Liver (tissue), 9 donors: ENCODE measurements around the gene AIG1. TPM values are rescaled to one million over a fixed set of nuclear protein-coding genes. Genes with fewer than 3 reads are reported as not detected.

Experiments used
- DNase-seq: peaks from one replicate; pipeline ENCODE4 v3.0.0-alpha.2; 2017; ENCODE audit warnings: low spot score
- H3K27ac ChIP-seq, 2 donors: one replicate each; pipeline ENCODE4 v1.7.0; 2013; ENCODE audit warnings: inconsistent platforms in 2 of 2, low read length in 2 of 2, control low read depth in 1 of 2, low read depth in 1 of 2, mild to moderate bottlenecking in 1 of 2
- H3K27me3 ChIP-seq, 4 donors: one replicate each; pipeline versions ENCODE4 v1.6.1 to v1.7.0; 2013; ENCODE audit warnings: low read length in 3 of 4, inconsistent platforms in 1 of 4, mild to moderate bottlenecking in 1 of 4, moderate library complexity in 1 of 4; ENCODE audit not compliant: control insufficient read depth in 4 of 4, insufficient read depth in 4 of 4
- H3K36me3 ChIP-seq, 4 donors: one replicate each; pipeline versions ENCODE4 v1.6.1 to v1.7.0; 2013; ENCODE audit warnings: low read length in 3 of 4, mild to moderate bottlenecking in 3 of 4, low read depth in 1 of 4, moderate library complexity in 1 of 4; ENCODE audit not compliant: control insufficient read depth in 4 of 4, insufficient read depth in 3 of 4
- H3K4me1 ChIP-seq, 4 donors: one replicate each; pipeline versions ENCODE4 v1.6.1 to v1.7.0; 2013; ENCODE audit warnings: low read length in 3 of 4, mild to moderate bottlenecking in 3 of 4, moderate library complexity in 1 of 4; ENCODE audit not compliant: control insufficient read depth in 4 of 4, insufficient read depth in 4 of 4
- H3K4me3 ChIP-seq, 3 donors: one replicate each; pipeline versions ENCODE4 v1.6.1 to v1.7.0; 2013; ENCODE audit warnings: low read length in 3 of 3, control low read depth in 1 of 3, low read depth in 1 of 3, mild to moderate bottlenecking in 1 of 3
- H3K9ac ChIP-seq, 2 donors: one replicate each; pipeline ENCODE4 v1.7.0; 2013; ENCODE audit warnings: low read length in 2 of 2, mild to moderate bottlenecking in 2 of 2, moderate library complexity in 2 of 2, control low read depth in 1 of 2, low read depth in 1 of 2
- H3K9me3 ChIP-seq, 4 donors: one replicate each; pipeline versions ENCODE4 v1.6.1 to v1.7.0; 2013; ENCODE audit warnings: low read length in 3 of 4; ENCODE audit not compliant: control insufficient read depth in 4 of 4
- CTCF ChIP-seq: fragments of 150-350 bp; IDR thresholded peaks from 2 replicates; pipeline ENCODE4 v1.5.1; 2017; ENCODE audit warnings: improper control_type of control experiment, low read depth, low read length; ENCODE audit not compliant: missing input control
- EGR1 ChIP-seq, 2 donors: IDR thresholded peaks; 2 replicates each; pipeline ENCODE4 v1.6.1; 2016 to 2018; ENCODE audit warnings: antibody characterized with exemption in 2 of 2, low read depth in 2 of 2
- FOXA1 ChIP-seq: IDR thresholded peaks from 2 replicates; pipeline ENCODE4 v1.6.1; 2016; ENCODE audit warnings: antibody characterized with exemption
- FOXA2 ChIP-seq: IDR thresholded peaks from 2 replicates; pipeline ENCODE4 v1.6.1; 2016; ENCODE audit warnings: antibody characterized with exemption
- GABPA ChIP-seq, 2 donors: IDR thresholded peaks in 1 of 2; conservative IDR thresholded peaks in 1 of 2; 2 replicates each; pipeline ENCODE4 v1.6.1; 2016; ENCODE audit warnings: antibody characterized with exemption in 2 of 2, mild to moderate bottlenecking in 1 of 2, moderate library complexity in 1 of 2
- HNF4A ChIP-seq, 2 donors: conservative IDR thresholded peaks; 2 replicates each; pipeline ENCODE4 v1.6.1; 2016; ENCODE audit warnings: antibody characterized with exemption in 2 of 2, mild to moderate bottlenecking in 2 of 2
- HNF4G ChIP-seq: IDR thresholded peaks from 2 replicates; pipeline ENCODE4 v1.6.1; 2016; ENCODE audit warnings: antibody characterized with exemption
- JUND ChIP-seq, 2 donors: IDR thresholded peaks; 2 replicates each; pipeline ENCODE4 v1.6.1; 2016; ENCODE audit warnings: antibody characterized with exemption in 2 of 2
- NR2F2 ChIP-seq: IDR thresholded peaks from 2 replicates; pipeline ENCODE4 v1.6.1; 2016; ENCODE audit warnings: antibody characterized with exemption
- RAD21 ChIP-seq, 2 donors: IDR thresholded peaks; 2 replicates each; pipeline ENCODE4 v1.6.1; 2016; ENCODE audit warnings: antibody characterized with exemption in 2 of 2, mild to moderate bottlenecking in 2 of 2
- RXRA ChIP-seq, 2 donors: IDR thresholded peaks; 2 replicates each; pipeline ENCODE4 v1.6.1; 2017 to 2018; ENCODE audit warnings: antibody characterized with exemption in 2 of 2, mild to moderate bottlenecking in 1 of 2
- SP1 ChIP-seq: IDR thresholded peaks from 2 replicates; pipeline ENCODE4 v1.6.1; 2018; ENCODE audit warnings: antibody characterized with exemption, mild to moderate bottlenecking
- TAF1 ChIP-seq: conservative IDR thresholded peaks from 2 replicates; pipeline ENCODE4 v1.6.1; 2016; ENCODE audit warnings: antibody characterized with exemption, mild to moderate bottlenecking
- YY1 ChIP-seq: IDR thresholded peaks from 2 replicates; pipeline ENCODE4 v1.6.1; 2016; ENCODE audit warnings: antibody characterized with exemption, mild to moderate bottlenecking
- WGBS: extraction: QIAGEN DNeasy Blood & Tissue Kit; methylation state at CpG from one replicate; pipeline ENCODE4 v1.1.7; 2013; 5-methylcytosine and 5-hydroxymethylcytosine counted together
- polyA plus RNA-seq, 2 donors: library from polyadenylated mRNA; stranded (reverse) in 1 of 2; unstranded in 1 of 2; fragments of 200-250 nt in 1 of 2; fragments of >200 nt in 1 of 2; fragmentation: Nextera tagmentation in 1 of 2; extraction: Ambion mirVana in 1 of 2; gene quantifications; one replicate each; pipeline versions ENCODE4 v1.2.1 to v1.2.3, GENCODE V29; 2013 to 2015
- total RNA-seq, 2 donors: library from RNA; depleted of rRNA; stranded (reverse); fragments of >200 nt; gene quantifications; one replicate each; pipeline ENCODE4 v1.2.3, GENCODE V29; 2014
- TF ChIP-seq, protein P1 (sequence below): IDR thresholded peaks from 2 replicates; pipeline ENCODE4 v1.6.1; 2016; ENCODE audit warnings: antibody characterized with exemption
- TF ChIP-seq, protein P2 (sequence below): IDR thresholded peaks from 2 replicates; pipeline ENCODE4 v1.6.1; 2016; ENCODE audit warnings: antibody characterized with exemption
- TF ChIP-seq, protein P3 (sequence below): IDR thresholded peaks from 2 replicates; pipeline ENCODE4 v1.6.1; 2016; ENCODE audit warnings: antibody characterized with exemption, mild to moderate bottlenecking
- TF ChIP-seq, protein P4 (sequence below): IDR thresholded peaks from 2 replicates; pipeline ENCODE4 v1.6.1; 2016; ENCODE audit warnings: antibody characterized with exemption
- donor health status: healthy.
- donor health status: healthy.
- donor health status: healthy.
- donor health status: healthy.
- donor health status: healthy.

Gene AIG1
- total and polyA plus RNA-seq, 4 donors, result 74.8 to 169 (median 121) TPM

DNA sequence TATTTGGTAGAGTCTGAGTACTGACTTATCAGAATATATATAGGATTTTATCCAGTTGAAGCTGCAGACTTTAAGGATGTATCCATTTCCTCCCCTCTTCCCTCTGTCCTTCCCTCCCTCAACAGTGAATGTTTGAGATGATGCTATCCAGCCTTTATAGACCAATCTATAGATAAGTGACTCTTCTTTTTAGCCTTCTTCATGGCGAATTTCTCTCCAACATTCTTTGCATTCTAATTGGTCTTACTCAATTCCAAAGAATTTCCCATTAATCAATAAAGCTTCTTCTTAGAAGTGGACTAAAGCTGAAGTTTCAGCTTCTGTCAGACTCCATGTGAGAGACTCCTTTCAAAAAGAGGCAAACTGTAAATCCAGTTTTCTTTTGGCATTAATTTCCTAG is 99.3 kb downstream of the AIG1 start:
- Histone ChIP-seq H3K4me1 (peaks cover 0 to 12% (median 7%) of the 10 kb centered on the region in 4 donors), H3K9ac (no peak overlapping the region), H3K9me3 (no peaks in the 10 kb centered on the region), H3K27me3 (no peaks in the 10 kb centered on the region), H3K36me3 (peaks cover 0 to 7% (median 1%) of the 10 kb centered on the region in 4 donors), H3K27ac (no peak overlapping the region), H3K4me3 (no peak overlapping the region)
- WGBS, result 93% methylated on average over 1 of the region's 1 CpG
- no peak for DNase-seq
- TF ChIP-seq HNF4A (conservative IDR thresholded peaks at IDR 0.05) (no peak), YY1 (no peak), TAF1 (no peak), EGR1 (IDR thresholded peaks at IDR 0.05; ENCODE audit: low read depth in 2 of 2) (no peak), CTCF (no peak), GABPA (IDR thresholded peaks at IDR 0.05 in 1 of 2, conservative IDR thresholded peaks at IDR 0.05 in 1 of 2) (no peak), FOXA2 (no peak), RAD21 (IDR thresholded peaks at IDR 0.05) (no peak), NR2F2 (no peak)
- TF ChIP-seq, protein P1, sequence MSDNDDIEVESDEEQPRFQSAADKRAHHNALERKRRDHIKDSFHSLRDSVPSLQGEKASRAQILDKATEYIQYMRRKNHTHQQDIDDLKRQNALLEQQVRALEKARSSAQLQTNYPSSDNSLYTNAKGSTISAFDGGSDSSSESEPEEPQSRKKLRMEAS, result no peak

- no peak for TF ChIP-seq RAD21 (IDR thresholded peaks at IDR 0.05)
- WGBS, result 90% methylated on average over 1 of the region's 1 CpG
- Histone ChIP-seq H3K4me3 (no peak overlapping the region), H3K27ac (no peak overlapping the region), H3K9ac (no peak overlapping the region), H3K27me3 (no peaks in the 10 kb centered on the region), H3K36me3 (peaks cover 2 to 10% (median 3%) of the 10 kb centered on the region in 4 donors), H3K4me1 (peaks cover 0 to 12% (median 7%) of the 10 kb centered on the region in 4 donors), H3K9me3 (no peaks in the 10 kb centered on the region)
- DNase-seq, result no peak
These were observed 99.9 kb downstream of the AIG1 start for GRCh38 chr6:143160439-143161220.

DNA sequence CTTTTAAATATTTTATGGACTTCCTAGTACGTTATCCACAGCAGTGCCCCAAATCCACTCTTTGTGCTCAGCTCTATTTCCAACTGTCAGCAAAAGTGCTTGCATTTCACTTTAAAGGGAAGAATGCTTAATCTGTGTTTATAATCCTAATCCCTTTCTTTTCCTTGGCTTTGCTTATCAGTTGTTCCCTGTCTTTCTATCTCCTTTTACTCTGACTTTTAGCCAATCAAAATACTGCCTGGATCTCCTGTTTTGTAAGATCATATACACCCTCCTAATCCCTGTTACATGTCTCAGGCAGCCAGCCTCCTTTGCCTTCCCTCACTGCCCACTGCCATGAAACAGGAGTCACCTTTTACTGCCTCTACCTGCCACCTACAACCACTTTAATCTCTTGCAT is 102.9 kb downstream of the AIG1 start:
- 43% methylated on average over 1 of the region's 1 CpG for WGBS
- Histone ChIP-seq H3K36me3 (peaks cover 2 to 25% (median 14%) of the 10 kb centered on the region in 4 donors), H3K4me1 (peaks cover 0 to 3% (median under 1%) of the 10 kb centered on the region in 4 donors), H3K9ac (no peak overlapping the region), H3K27me3 (no peaks in the 10 kb centered on the region), H3K27ac (no peak overlapping the region), H3K4me3 (no peak overlapping the region), H3K9me3 (no peaks in the 10 kb centered on the region)
- DNase-seq, result no peak
- no peak for TF ChIP-seq SP1
- TF ChIP-seq, protein P2, sequence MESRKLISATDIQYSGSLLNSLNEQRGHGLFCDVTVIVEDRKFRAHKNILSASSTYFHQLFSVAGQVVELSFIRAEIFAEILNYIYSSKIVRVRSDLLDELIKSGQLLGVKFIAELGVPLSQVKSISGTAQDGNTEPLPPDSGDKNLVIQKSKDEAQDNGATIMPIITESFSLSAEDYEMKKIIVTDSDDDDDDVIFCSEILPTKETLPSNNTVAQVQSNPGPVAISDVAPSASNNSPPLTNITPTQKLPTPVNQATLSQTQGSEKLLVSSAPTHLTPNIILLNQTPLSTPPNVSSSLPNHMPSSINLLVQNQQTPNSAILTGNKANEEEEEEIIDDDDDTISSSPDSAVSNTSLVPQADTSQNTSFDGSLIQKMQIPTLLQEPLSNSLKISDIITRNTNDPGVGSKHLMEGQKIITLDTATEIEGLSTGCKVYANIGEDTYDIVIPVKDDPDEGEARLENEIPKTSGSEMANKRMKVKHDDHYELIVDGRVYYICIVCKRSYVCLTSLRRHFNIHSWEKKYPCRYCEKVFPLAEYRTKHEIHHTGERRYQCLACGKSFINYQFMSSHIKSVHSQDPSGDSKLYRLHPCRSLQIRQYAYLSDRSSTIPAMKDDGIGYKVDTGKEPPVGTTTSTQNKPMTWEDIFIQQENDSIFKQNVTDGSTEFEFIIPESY, result no peak
- TF ChIP-seq, protein P1, result no peak
- no peak for TF ChIP-seq TAF1
- TF ChIP-seq, protein P3, sequence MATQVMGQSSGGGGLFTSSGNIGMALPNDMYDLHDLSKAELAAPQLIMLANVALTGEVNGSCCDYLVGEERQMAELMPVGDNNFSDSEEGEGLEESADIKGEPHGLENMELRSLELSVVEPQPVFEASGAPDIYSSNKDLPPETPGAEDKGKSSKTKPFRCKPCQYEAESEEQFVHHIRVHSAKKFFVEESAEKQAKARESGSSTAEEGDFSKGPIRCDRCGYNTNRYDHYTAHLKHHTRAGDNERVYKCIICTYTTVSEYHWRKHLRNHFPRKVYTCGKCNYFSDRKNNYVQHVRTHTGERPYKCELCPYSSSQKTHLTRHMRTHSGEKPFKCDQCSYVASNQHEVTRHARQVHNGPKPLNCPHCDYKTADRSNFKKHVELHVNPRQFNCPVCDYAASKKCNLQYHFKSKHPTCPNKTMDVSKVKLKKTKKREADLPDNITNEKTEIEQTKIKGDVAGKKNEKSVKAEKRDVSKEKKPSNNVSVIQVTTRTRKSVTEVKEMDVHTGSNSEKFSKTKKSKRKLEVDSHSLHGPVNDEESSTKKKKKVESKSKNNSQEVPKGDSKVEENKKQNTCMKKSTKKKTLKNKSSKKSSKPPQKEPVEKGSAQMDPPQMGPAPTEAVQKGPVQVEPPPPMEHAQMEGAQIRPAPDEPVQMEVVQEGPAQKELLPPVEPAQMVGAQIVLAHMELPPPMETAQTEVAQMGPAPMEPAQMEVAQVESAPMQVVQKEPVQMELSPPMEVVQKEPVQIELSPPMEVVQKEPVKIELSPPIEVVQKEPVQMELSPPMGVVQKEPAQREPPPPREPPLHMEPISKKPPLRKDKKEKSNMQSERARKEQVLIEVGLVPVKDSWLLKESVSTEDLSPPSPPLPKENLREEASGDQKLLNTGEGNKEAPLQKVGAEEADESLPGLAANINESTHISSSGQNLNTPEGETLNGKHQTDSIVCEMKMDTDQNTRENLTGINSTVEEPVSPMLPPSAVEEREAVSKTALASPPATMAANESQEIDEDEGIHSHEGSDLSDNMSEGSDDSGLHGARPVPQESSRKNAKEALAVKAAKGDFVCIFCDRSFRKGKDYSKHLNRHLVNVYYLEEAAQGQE, result no peak
- TF ChIP-seq FOXA2, result no peak
- no peak for TF ChIP-seq GABPA (IDR thresholded peaks at IDR 0.05 in 1 of 2, conservative IDR thresholded peaks at IDR 0.05 in 1 of 2)
- no peak for TF ChIP-seq HNF4A (conservative IDR thresholded peaks at IDR 0.05)
- TF ChIP-seq JUND (IDR thresholded peaks at IDR 0.05), result no peak
- no peak for TF ChIP-seq FOXA1
- no peak for TF ChIP-seq RAD21 (IDR thresholded peaks at IDR 0.05)
- TF ChIP-seq HNF4G, result no peak
- no peak for TF ChIP-seq EGR1 (IDR thresholded peaks at IDR 0.05; ENCODE audit: low read depth in 2 of 2)
- TF ChIP-seq YY1, result no peak
- TF ChIP-seq, protein P4, sequence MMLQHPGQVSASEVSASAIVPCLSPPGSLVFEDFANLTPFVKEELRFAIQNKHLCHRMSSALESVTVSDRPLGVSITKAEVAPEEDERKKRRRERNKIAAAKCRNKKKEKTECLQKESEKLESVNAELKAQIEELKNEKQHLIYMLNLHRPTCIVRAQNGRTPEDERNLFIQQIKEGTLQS, result no peak
- TF ChIP-seq RXRA (IDR thresholded peaks at IDR 0.05), result no peak
- no peak for TF ChIP-seq NR2F2
